Thyroid gland (tissue), 4 donors: Measurements from ENCODE around the gene CNOT10. TPM values are rescaled to one million over a fixed set of nuclear protein-coding genes. Genes with fewer than 3 reads are reported as not detected.

Experiments used
- DNase-seq, 2 donors: peaks; one replicate each; pipeline ENCODE4 v3.0.0-alpha.2; 2019
- H3K27ac ChIP-seq, 3 donors: fragments of 200-600 bp; sonication (generic); 1 replicate in 2 of 3; 2 replicates in 1 of 3; pipeline ENCODE4 v1.5.1; 2016 to 2019; ENCODE audit warnings: mild to moderate bottlenecking in 1 of 3, moderate library complexity in 1 of 3
- H3K27me3 ChIP-seq: fragments of 200-600 bp; sonication (generic); one replicate; pipeline ENCODE4 v1.5.1; 2019
- H3K36me3 ChIP-seq, 2 donors: fragments of 200-600 bp; sonication (generic); one replicate each; pipeline ENCODE4 v1.5.1; 2016 to 2019
- H3K4me1 ChIP-seq, 2 donors: fragments of 200-600 bp; sonication (generic); one replicate each; pipeline ENCODE4 v1.5.1; 2017 to 2019
- H3K4me3 ChIP-seq, 3 donors: fragments of 200-600 bp; sonication (generic); replicated peaks in 1 of 3; 1 replicate in 2 of 3; 2 replicates in 1 of 3; pipeline ENCODE4 v1.5.1; 2016; ENCODE audit warnings: mild to moderate bottlenecking in 1 of 3
- H3K9me3 ChIP-seq: fragments of 200-600 bp; sonication (generic); one replicate; pipeline ENCODE4 v1.5.1; 2017
- CTCF ChIP-seq, 6 experiments: fragments of 200-600 bp in 3 of 6; fragments of 450-650 bp in 3 of 6; sonication (generic) in 3 of 6; IDR thresholded peaks; one replicate each; pipeline ENCODE4 v1.5.1; 2016 to 2019; ENCODE audit warnings: antibody characterized with exemption in 6 of 6, mild to moderate bottlenecking in 2 of 6, inconsistent platforms in 1 of 6, moderate library complexity in 1 of 6
- POLR2A ChIP-seq, 2 donors: fragments of 450-650 bp; IDR thresholded peaks; one replicate each; pipeline ENCODE4 v1.6.1; 2017; ENCODE audit warnings: antibody characterized with exemption in 2 of 2, mild to moderate bottlenecking in 2 of 2, moderate library complexity in 1 of 2
- WGBS, 2 donors: methylation state at CpG; one replicate each; pipeline ENCODE4 v1.1.5; 2017; 5-methylcytosine and 5-hydroxymethylcytosine counted together
- intact Hi-C: fragments of 100-400 bp; cut with DNase I; formaldehyde crosslinking; loops from one replicate; pipeline ENCODE4 v1.15.1; 2023
- total RNA-seq, 4 donors: library from RNA; depleted of rRNA; stranded (reverse); fragments of >200 nt; gene quantifications; one replicate each; pipeline ENCODE4 v1.2.3, GENCODE V29; 2016

Gene CNOT10, protein sequence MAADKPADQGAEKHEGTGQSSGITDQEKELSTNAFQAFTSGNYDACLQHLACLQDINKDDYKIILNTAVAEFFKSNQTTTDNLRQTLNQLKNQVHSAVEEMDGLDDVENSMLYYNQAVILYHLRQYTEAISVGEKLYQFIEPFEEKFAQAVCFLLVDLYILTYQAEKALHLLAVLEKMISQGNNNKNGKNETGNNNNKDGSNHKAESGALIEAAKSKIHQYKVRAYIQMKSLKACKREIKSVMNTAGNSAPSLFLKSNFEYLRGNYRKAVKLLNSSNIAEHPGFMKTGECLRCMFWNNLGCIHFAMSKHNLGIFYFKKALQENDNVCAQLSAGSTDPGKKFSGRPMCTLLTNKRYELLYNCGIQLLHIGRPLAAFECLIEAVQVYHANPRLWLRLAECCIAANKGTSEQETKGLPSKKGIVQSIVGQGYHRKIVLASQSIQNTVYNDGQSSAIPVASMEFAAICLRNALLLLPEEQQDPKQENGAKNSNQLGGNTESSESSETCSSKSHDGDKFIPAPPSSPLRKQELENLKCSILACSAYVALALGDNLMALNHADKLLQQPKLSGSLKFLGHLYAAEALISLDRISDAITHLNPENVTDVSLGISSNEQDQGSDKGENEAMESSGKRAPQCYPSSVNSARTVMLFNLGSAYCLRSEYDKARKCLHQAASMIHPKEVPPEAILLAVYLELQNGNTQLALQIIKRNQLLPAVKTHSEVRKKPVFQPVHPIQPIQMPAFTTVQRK
- 10 to 100 TPM; 23.6 to 28.2 (median 26.8) TPM for total RNA-seq

DNA sequence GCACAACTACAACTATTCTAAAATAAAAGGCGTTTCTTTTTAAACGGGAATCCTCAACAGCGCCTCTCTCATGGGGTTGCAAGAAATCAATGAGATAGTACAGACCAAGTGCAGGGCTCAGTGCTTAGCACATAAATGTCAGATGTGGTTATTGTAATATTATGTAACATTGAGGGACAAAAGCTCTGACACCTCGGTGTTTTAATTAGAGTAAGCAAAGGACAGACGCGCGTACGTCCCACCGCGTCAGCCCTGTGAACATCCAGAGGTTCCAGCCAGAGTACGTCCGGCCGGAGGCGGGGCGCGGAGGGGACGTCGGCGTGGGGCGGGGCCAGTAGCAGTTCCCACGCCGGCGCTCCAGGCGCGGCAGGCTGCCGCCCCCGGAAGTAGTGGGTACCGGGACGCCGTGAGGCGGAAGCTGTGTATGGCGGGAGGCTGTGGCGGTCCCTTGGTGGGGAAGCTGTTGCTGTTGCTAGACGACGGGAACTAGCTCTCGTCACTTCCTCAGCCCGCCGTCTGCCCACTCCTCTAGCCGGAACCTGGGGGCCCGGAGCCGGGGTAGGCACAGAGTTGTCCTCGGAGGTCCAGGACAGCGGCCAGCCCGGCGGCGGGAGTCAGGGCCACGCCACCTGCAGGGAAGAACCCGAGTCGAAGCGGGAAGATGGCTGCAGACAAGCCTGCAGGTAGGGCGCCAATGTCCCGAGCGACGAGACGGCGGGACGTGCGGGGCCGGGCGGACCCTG, at the start of gene CNOT10:
Gene CNOT10, plus strand, starts transcription at position 389 of the 743 bp plus-strand sequence. Its CDS starts 273 bp downstream, at position 662.
- DNase-seq, result peak; percentile 94
- WGBS, 2 donors, result 0 to 1% methylated on average over 23 to 41 of the region's 60 CpGs
- H3K4me1 ChIP-seq, result peaks cover 13 to 15% of the 10 kb centered on the region in 2 donors
- no peaks in the 10 kb centered on the region for H3K27me3 ChIP-seq
- peak within 1 kb of the TSS; percentile 4 to 76 (median 69) for H3K27ac ChIP-seq
- intact Hi-C loops, result no loop called here
- no peaks in the 10 kb centered on the region for H3K9me3 ChIP-seq
- H3K36me3 ChIP-seq, result no peaks in the 10 kb centered on the region
- H3K4me3 ChIP-seq, result peak within 1 kb of the TSS; percentile 33 to 86 (median 85)
- TF ChIP-seq POLR2A (IDR thresholded peaks at IDR 0.05) (peak in 1 of 2 donors; percentile 73), CTCF (IDR thresholded peaks at IDR 0.05) (peak in 3 of 6 experiments; percentile 20 to 27 (median 26))

DNA sequence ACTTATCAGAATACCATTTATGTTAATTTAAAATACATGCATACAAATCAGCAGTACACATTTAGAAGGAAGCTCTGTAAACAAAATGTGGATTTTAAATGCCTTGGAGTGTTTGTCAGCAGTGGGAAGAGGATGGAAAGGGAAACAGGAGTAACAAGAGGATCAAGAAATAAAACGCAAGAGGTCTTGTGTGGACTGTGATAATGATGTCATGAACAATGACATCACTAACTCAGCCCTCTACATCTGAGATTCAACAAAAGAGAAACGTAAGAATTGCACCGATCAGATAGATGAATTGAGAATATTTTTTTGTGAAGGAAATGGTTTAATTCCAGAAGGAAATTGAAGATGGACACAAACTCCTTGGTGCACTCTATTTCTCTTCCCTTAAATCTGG, 44.0 kb upstream of the CNOT10 start:
- no peak overlapping the region for H3K27ac ChIP-seq
- no peak for TF ChIP-seq CTCF (IDR thresholded peaks at IDR 0.05)
- TF ChIP-seq POLR2A (IDR thresholded peaks at IDR 0.05), result no peak
- no peak for DNase-seq
- no peaks in the 10 kb centered on the region for H3K27me3 ChIP-seq
- H3K36me3 ChIP-seq, result no peaks in the 10 kb centered on the region
- 75 to 79% methylated on average over 3 of the region's 3 CpGs for WGBS, 2 donors
- intact Hi-C loops, result no loop called here
- no peaks in the 10 kb centered on the region for H3K9me3 ChIP-seq
- no peak overlapping the region for H3K4me3 ChIP-seq
- H3K4me1 ChIP-seq, result no peaks in the 10 kb centered on the region

DNA sequence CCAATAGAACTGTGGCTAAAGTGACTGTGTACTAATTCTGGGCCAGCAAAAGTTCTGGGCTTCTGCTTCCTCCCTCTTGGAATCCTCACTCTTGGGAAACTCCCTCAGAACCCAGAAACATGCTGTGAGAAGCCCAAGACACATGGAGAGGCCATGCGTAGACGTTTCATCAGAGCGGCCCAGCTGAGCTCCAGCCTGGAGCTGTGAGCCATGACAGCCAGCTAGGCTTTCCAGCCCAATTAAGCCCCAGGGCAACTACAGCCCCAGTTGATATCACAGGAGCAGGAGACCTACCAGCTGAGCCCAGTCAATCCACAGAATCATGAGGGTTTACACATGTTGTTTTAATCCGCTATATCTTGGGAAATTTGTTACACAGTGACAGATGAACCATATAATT, 43.6 kb upstream of the CNOT10 start:
- 53 to 69% methylated on average over 4 of the region's 4 CpGs for WGBS, 2 donors
- Histone ChIP-seq H3K27me3 (no peaks in the 10 kb centered on the region), H3K4me3 (no peak overlapping the region), H3K36me3 (no peaks in the 10 kb centered on the region), H3K9me3 (no peaks in the 10 kb centered on the region), H3K27ac (no peak overlapping the region), H3K4me1 (no peaks in the 10 kb centered on the region)
- no peak for DNase-seq
- intact Hi-C loops, result no loop called here
- no peak for TF ChIP-seq CTCF (IDR thresholded peaks at IDR 0.05)
- no peak for TF ChIP-seq POLR2A (IDR thresholded peaks at IDR 0.05)

GRCh38 chr3:32643354-32643753, 41.6 kb upstream of the CNOT10 start:
- TF ChIP-seq POLR2A (IDR thresholded peaks at IDR 0.05) (no peak), CTCF (IDR thresholded peaks at IDR 0.05) (no peak)
- WGBS, 2 donors, result 64 to 81% methylated on average over 4 of the region's 4 CpGs
- Histone ChIP-seq H3K9me3 (no peaks in the 10 kb centered on the region), H3K27ac (no peak overlapping the region), H3K36me3 (no peaks in the 10 kb centered on the region), H3K4me3 (no peak overlapping the region), H3K4me1 (no peaks in the 10 kb centered on the region), H3K27me3 (no peaks in the 10 kb centered on the region)
- no peak for DNase-seq
- intact Hi-C loops, result no loop called here
